ENCODE results near the gene CKAP2L.

Gene CKAP2L

DNA sequence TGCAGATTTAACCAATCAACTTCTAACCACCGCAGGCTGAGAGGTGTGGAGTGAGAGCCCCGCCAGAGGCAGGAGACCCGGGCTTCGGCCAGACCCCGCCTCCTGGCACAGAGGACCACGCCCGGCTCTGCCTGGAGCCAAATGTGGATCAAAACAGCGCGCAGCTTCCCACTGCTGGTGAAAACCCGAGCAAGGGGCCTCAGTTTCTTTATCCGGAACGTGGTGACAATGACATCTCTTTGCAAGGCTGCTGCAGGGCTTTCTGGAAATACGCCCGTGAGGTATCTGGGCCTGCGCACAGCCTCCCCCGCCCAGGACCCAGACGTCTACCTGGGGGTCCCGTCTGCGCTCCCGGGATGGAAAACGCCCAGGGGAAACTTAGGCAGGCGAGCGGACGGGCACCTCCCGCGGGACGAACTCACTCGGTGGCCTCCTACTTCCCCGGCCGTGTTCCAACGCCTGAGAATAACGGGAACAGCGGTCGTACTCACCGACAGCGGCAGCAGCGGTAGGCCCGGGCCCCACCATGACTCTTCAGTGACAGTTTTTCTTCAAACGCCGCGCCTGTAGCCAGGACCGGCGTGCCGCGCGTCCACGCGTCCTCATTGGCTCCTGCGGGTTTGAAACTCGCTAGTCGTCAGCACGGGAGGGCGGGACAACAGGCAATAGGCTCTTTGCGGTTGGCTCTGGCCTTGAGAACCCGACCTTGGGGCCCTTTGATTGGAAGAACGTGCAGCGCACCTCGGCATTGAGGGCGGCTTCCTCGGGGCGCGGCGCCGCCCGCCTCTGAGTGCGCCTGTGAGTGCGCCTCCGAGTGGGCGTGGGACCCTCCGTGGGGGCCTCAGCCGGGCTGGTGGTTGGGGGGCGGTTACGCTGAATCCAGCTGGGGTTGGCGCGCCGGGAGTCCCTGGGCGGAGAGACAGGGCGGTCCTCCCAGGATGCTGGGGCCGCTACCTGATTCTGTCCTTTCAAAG, at the start of gene CKAP2L:
Gene CKAP2L, minus strand, starts transcription at position 539 of the 974 bp plus-strand sequence. Its CDS starts 11 bp downstream, at position 528.
- H3K4me1 ChIP-seq, result peaks cover 10% of the 10 kb centered on the region
- H3K9me3 ChIP-seq, result no peaks in the 10 kb centered on the region
- no peaks in the 10 kb centered on the region for H3K27me3 ChIP-seq (ENCODE audit: low read depth)
- peak; percentile 97 for DNase-seq (ENCODE audit: low spot score in 2 of 2)
- in situ Hi-C loops (cut with MboI; ENCODE audit: low sequenced_read_pairs), result no loop called here
- peaks cover 26% of the 10 kb centered on the region for H3K36me3 ChIP-seq (replicated peaks)
- H3K4me3 ChIP-seq, result peak within 1 kb of the TSS; percentile 86

GRCh38 chr2:112813280-112813966, 49.0 kb upstream of the CKAP2L start:
- Histone ChIP-seq H3K9me3 (no peaks in the 10 kb centered on the region), H3K27me3 (ENCODE audit: low read depth) (no peaks in the 10 kb centered on the region), H3K4me3 (no peak overlapping the region), H3K36me3 (replicated peaks) (no peaks in the 10 kb centered on the region), H3K4me1 (peaks cover 5% of the 10 kb centered on the region)
- in situ Hi-C loops (cut with MboI; ENCODE audit: low sequenced_read_pairs), result no loop called here
- DNase-seq (ENCODE audit: low spot score in 2 of 2), result no peak

DNA sequence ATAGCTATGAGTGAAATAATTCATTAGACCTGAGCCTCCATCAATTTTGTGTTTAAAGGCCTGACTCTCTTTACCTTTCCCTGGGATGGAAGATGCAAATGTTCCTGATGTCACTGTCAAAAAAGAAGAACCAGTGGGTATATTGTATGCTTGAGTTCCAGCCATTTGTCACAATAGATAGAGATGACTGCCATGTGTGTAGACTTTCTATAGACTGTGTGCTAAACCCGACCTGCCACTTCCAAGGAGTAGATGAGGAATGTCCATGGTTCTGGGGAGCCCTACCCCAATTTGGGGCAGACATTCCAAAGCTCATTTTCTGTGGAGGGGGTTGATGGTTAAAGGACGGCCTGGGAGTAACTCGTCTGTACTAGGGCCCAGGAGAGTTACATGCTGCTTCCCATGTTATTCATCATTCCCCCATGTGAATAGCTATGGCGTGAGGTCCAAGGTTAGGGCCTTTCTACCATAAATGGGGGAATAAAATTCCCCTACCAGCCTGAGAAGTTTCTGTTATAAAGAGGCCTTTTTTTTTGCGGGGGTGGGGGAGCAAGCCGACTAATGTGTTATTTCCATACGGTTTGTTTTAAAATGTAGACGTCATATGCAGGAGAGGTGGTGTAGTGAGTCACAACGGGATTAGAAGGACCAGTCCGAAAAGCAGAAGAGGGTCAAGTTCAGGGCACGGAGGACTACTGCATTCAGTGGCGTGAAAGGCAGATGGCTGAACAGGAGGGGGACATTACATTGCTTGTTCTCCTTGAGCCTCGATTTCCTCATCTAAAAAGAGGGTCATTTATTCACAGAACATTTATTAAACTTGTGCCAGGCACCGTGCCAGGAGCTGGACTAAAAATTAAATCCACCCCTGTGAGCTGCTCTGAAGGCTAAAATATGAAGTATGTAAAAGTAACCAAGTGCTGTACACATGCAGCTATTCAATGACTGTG, 48.2 kb upstream of the CKAP2L start:
- H3K4me1 ChIP-seq, result no peaks in the 10 kb centered on the region; the same call in 1 of the 2 replicates
- no peak overlapping the region for H3K4me3 ChIP-seq
- no peaks in the 10 kb centered on the region for H3K36me3 ChIP-seq (replicated peaks)
- H3K27me3 ChIP-seq (ENCODE audit: low read depth), result no peaks in the 10 kb centered on the region
- in situ Hi-C loops (cut with MboI; ENCODE audit: low sequenced_read_pairs), result no loop called here
- no peaks in the 10 kb centered on the region for H3K9me3 ChIP-seq
- no peak for DNase-seq (ENCODE audit: low spot score in 2 of 2)

- H3K9me3 ChIP-seq, result no peaks in the 10 kb centered on the region; the same call in 1 of the 2 replicates
- no peaks in the 10 kb centered on the region for H3K27me3 ChIP-seq (ENCODE audit: low read depth)
- H3K36me3 ChIP-seq (replicated peaks), result no peaks in the 10 kb centered on the region
- no peaks in the 10 kb centered on the region; the same call in 1 of the 2 replicates for H3K4me1 ChIP-seq
- DNase-seq (ENCODE audit: low spot score in 2 of 2), result no peak
- in situ Hi-C loops (cut with MboI; ENCODE audit: low sequenced_read_pairs), result no loop called here
- H3K4me3 ChIP-seq, result no peak overlapping the region
Observed at GRCh38 chr2:112811841-112812306, 47.5 kb upstream of the CKAP2L start.

- Histone ChIP-seq H3K4me1 (no peaks in the 10 kb centered on the region; the same call in 1 of the 2 replicates), H3K4me3 (no peak overlapping the region), H3K36me3 (replicated peaks) (no peaks in the 10 kb centered on the region), H3K9me3 (no peaks in the 10 kb centered on the region; the same call in 1 of the 2 replicates), H3K27me3 (ENCODE audit: low read depth) (no peaks in the 10 kb centered on the region)
- in situ Hi-C loops (cut with MboI; ENCODE audit: low sequenced_read_pairs), result no loop called here
- DNase-seq (ENCODE audit: low spot score in 2 of 2), result no peak
Observed at GRCh38 chr2:112811276-112811831, 46.9 kb upstream of the CKAP2L start.

DNA sequence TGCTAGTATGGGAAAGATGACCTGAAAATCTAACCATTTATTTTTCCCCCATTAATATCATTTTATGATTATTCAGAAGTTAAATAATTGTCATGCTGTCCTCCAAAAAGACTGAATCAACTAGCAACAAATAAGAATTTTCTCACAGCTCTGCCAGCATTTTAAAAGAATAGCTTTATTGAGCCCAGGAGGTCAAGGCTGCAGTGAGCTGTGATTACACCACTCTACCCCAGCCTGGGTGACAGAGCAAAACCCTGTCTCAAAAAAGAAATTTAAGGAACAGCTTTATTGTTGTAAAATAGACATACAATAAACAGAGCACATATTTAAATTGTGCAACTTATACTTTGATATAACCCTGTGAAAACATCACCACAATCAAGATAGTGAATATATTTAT, 44.7 kb upstream of the CKAP2L start:
- Histone ChIP-seq H3K27me3 (ENCODE audit: low read depth) (no peaks in the 10 kb centered on the region), H3K4me1 (no peaks in the 10 kb centered on the region; the same call in 1 of the 2 replicates), H3K36me3 (replicated peaks) (no peaks in the 10 kb centered on the region), H3K9me3 (no peaks in the 10 kb centered on the region; the same call in 1 of the 2 replicates), H3K4me3 (no peak overlapping the region)
- in situ Hi-C loops (cut with MboI; ENCODE audit: low sequenced_read_pairs), result no loop called here
- DNase-seq (ENCODE audit: low spot score in 2 of 2), result no peak

DNA sequence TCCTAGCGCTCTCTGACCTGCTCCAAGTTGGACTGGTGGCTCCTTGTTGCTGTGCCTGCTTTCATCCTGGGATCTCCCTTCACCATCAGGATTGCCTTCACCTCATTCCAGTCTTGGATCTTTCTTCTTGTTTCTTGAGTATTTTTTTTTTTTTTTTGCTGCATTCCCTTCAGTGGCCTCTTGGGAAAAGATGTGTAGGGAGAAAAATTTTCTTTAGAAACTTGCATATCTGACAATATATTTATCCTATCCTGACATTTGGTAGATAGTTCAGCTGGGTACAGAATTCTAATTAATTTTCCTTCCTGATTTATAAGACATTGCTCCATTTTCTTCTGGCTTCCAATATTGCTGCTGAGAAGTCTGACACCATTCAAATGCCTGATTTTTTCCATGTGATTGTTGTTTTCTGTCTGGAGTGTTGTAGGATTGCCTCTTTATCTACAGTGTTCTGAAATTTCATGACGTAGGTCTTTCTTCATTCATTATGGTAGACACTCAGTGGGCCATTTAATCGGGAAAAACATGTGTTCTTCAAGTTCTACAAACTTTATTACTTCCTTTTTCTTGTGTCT, 42.9 kb upstream of the CKAP2L start:
- DNase-seq (ENCODE audit: low spot score in 2 of 2), result no peak
- Histone ChIP-seq H3K36me3 (replicated peaks) (no peaks in the 10 kb centered on the region), H3K27me3 (ENCODE audit: low read depth) (no peaks in the 10 kb centered on the region), H3K4me1 (no peaks in the 10 kb centered on the region; the same call in 1 of the 2 replicates), H3K4me3 (no peak overlapping the region), H3K9me3 (no peaks in the 10 kb centered on the region; the same call in 1 of the 2 replicates)
- in situ Hi-C loops (cut with MboI; ENCODE audit: low sequenced_read_pairs), result no loop called here

GRCh38 chr2:112805542-112805941, 41.1 kb upstream of the CKAP2L start:
- Histone ChIP-seq H3K4me3 (no peak overlapping the region), H3K9me3 (no peaks in the 10 kb centered on the region; the same call in 1 of the 2 replicates), H3K36me3 (replicated peaks) (no peaks in the 10 kb centered on the region), H3K4me1 (no peaks in the 10 kb centered on the region; the same call in 1 of the 2 replicates), H3K27me3 (ENCODE audit: low read depth) (no peaks in the 10 kb centered on the region)
- in situ Hi-C loops (cut with MboI; ENCODE audit: low sequenced_read_pairs), result no loop called here
- no peak for DNase-seq (ENCODE audit: low spot score in 2 of 2)

GRCh38 chr2:112803691-112804521, 39.5 kb upstream of the CKAP2L start:
- no peak for DNase-seq (ENCODE audit: low spot score in 2 of 2)
- Histone ChIP-seq H3K36me3 (replicated peaks) (no peaks in the 10 kb centered on the region), H3K4me3 (no peak overlapping the region), H3K27me3 (ENCODE audit: low read depth) (no peaks in the 10 kb centered on the region), H3K9me3 (no peaks in the 10 kb centered on the region; the same call in 1 of the 2 replicates), H3K4me1 (no peaks in the 10 kb centered on the region; the same call in 1 of the 2 replicates)
- in situ Hi-C loops (cut with MboI; ENCODE audit: low sequenced_read_pairs), result no loop called here

- Histone ChIP-seq H3K36me3 (replicated peaks) (no peaks in the 10 kb centered on the region), H3K9me3 (no peaks in the 10 kb centered on the region), H3K4me3 (no peak overlapping the region), H3K27me3 (ENCODE audit: low read depth) (no peaks in the 10 kb centered on the region), H3K4me1 (no peaks in the 10 kb centered on the region)
- in situ Hi-C loops (cut with MboI; ENCODE audit: low sequenced_read_pairs), result no loop called here
- no peak for DNase-seq (ENCODE audit: low spot score in 2 of 2)
Observed at GRCh38 chr2:112800881-112801583, 36.6 kb upstream of the CKAP2L start.
